GM21447 (cell line): ENCODE data around the gene HACE1.
A peak's percentile ranks its signal among the peaks of the same experiment; 100 is the strongest.
"Not testable (repeated sequence)": the region's sequence is repeated elsewhere in the genome, so short reads cannot be mapped to it uniquely, and the experiment has no call there.

ENCODE experiments used
- ATAC-seq: cut with Tn5 transposase; IDR thresholded peaks from one replicate; pipeline ENCODE4 v1.9.1; 2021; ENCODE audit not compliant: unreplicated experiment

The HACE1 gene

GRCh38 chr6:104739124-104739523 is 120.6 kb downstream of the HACE1 start:
- not testable (repeated sequence) for ATAC-seq

DNA sequence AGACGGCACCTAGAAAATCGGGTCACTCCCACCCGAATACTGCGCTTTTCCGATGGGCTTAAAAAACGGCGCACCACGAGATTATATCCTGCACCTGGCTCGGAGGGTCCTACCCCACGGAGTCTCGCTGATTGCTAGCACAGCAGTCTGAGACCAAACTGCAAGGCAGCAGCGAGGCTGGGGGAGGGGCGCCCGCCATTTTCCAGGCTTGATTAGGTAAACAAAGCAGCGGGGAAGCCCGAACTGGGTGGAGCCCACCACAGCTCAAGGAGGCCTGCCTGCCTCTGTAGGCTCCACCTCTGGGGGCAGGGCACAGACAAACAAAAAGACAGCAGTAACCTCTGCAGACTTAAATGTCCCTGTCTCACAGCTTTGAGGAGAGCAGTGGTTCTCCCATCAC is 122.2 kb downstream of the HACE1 start:
- not testable (repeated sequence) for ATAC-seq

- ATAC-seq = no peak
These were observed 123.2 kb downstream of the HACE1 start for GRCh38 chr6:104736545-104736944.

GRCh38 chr6:104730450-104730849 is 129.3 kb downstream of the HACE1 start:
- ATAC-seq = no peak

GRCh38 chr6:104729433-104729832 is 130.3 kb downstream of the HACE1 start:
- ATAC-seq = no peak

GRCh38 chr6:104728448-104728847 is 131.3 kb downstream of the HACE1 start:
- no peak for ATAC-seq

DNA sequence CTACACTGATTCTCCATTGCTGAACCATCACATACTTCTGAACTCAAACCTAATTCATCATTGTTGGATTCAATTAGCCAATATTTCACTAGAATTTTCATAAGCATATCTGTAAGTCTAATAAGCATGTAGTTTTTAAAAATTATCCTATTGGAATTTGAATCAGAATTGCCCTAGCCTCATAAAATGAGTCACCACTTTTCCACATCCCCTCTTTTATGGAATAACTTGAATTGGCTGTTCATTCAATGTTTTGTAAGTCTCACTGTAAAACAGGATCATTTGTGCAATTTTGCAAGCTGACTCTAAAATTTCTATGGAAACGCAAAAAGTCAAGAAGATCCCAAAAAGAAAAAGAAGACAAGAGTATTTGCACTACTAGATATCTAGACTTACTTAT is 141.0 kb downstream of the HACE1 start:
- ATAC-seq = no peak

DNA sequence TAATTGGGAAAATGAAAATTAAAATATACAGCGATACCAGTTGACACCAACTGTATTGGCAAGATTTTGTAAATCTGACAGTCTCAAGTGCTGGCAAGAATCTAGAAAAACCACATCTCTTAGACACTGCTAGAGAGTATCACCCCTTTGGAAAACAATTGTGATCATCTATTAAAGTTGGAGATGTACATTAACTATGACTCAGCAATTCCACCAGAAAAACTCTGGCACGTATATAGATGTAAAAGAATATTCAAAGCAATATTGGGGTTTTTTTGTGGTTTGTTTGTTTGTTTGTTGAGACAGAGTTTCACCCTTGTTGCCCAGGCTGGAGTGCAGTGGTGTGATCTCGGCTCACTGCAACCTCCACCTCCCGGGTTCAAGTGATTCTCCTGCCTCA is 142.9 kb downstream of the HACE1 start:
- no peak for ATAC-seq

DNA sequence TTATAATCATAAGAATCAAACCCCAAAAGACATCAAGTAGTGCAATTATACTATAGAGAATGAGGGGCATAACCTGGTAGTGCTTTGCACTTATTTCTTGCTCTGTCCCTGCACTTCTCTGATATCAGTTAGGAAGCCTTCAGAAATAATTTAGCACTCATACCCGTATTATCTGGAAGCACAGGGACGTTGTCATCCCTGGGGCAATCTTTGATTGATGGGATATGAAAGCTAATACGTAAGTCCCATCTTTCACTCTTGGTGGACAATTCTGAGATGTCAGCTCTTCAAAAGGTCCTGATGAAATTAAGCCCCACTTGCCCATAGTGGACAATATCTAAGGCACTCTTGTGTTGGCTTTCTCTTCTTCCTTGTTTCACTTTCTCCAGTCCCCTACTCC is 144.9 kb downstream of the HACE1 start:
- no peak for ATAC-seq

DNA sequence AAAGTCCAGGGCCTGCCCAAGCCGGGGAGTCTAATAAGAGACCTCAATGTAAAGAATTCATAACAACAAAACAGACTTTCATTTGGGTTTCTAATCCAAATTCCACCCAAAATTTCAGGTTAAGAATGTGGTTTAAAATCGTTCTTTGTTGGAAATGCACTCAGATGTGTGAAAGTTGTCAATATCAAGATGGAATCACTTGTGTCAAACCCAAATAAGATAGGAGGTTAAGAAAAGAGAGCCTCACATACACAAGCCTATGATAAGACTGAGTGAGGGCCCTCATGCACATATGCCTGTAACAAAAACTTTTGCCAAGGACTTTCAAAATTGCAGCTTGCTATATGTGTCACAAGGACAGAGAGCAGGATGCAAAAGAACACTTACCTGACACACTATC is 145.7 kb downstream of the HACE1 start:
- no peak for ATAC-seq

DNA sequence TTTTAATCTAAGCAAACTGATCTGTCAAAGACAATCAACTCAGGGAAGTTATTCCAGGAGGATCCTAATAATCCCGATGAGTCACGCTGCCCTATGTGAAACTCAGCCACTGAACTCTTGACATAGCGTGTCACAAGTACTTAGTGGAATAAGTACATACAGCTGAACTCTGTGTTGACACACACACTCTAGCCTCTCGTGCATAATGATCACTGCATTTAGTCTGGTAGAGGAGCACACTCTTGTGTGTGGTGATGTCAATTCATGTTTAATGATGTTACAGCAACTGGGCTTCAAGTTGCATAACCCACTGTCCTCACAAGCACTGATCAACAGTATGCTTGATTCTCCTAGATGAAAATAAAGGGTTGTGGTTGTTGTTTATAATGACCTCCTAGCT is 148.3 kb downstream of the HACE1 start:
- ATAC-seq = no peak

DNA sequence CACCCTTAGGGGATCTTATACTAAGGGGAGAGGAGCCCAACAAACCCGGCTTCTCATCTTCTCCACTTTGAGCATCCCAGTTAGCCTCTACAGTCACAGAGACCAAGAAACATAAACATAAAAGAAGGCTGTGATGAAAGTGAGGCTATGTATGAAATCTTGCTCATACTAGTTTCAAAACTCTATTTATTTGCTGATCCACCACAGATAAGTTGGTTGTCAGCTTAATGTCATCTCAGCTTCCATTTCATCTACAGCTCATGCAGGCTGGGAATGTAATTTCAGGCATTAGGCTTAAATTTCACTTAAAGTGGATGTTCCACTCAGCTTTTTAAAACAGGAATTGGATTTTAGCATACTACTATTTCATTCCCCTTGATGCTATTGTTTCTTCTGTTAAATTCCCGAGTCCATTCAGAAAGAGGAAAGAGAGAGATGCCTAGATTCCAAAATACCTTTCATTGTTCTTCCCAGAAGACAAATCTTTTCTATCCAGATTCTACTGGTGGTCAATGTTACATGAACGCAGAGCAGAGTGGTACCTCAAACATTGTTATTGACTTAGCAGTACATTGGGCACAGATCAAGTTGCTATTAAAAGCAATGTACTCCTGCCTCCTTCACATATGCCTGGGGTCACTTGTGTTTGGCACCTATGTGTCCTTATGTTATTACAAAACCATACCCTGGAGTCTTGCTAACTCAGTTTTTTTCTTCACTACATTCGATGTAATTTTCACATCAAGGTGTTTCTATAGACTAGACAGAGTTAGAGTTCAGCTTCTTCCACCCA is 149.0 kb downstream of the HACE1 start:
- no peak for ATAC-seq

GRCh38 chr6:104705916-104706442 is 153.7 kb downstream of the HACE1 start:
- ATAC-seq = no peak

GRCh38 chr6:104705095-104705707 is 154.5 kb downstream of the HACE1 start:
- peak; percentile 73 for ATAC-seq

- ATAC-seq = no peak
These were observed 155.5 kb downstream of the HACE1 start for GRCh38 chr6:104704191-104704590.

GRCh38 chr6:104702126-104702841 is 157.4 kb downstream of the HACE1 start:
- no peak for ATAC-seq

DNA sequence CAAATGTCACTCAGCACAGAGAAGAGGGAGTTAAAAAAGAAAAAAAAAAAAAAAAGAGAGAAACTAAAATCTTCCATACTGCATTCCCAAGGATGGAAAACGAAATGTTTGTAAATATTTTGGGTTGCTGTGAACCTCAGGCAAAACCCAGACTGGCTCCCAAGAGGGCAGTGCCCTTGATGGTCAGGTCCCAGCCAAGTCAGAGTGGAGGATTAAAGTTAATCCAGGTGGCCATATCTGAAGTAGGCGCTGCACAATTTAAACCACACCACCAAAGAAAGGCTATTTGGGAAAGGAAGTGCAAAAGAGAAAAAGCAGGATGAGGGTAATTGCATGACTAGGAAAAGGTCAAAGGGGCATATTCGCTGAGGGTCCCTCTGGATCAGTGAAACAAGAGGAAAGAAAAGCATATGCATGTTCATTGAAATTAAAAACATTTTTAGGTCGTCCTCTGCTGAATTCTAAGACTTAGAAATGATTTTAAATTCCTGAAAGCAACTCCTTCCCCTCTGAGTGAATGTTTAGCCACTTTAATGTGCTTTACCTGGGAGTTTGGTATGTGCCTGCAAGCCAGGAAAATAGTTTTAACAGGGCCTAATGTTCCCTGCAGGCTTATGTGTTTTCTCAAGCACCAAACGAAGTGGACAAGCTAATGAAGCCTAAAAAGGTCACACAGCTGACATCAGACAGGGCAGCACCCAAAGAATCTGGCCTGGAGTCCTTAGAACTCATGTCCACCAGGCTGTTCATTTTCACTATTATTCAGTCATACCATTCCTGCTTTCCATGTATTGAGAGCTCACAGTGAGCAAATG is 159.1 kb downstream of the HACE1 start:
- ATAC-seq = no peak

DNA sequence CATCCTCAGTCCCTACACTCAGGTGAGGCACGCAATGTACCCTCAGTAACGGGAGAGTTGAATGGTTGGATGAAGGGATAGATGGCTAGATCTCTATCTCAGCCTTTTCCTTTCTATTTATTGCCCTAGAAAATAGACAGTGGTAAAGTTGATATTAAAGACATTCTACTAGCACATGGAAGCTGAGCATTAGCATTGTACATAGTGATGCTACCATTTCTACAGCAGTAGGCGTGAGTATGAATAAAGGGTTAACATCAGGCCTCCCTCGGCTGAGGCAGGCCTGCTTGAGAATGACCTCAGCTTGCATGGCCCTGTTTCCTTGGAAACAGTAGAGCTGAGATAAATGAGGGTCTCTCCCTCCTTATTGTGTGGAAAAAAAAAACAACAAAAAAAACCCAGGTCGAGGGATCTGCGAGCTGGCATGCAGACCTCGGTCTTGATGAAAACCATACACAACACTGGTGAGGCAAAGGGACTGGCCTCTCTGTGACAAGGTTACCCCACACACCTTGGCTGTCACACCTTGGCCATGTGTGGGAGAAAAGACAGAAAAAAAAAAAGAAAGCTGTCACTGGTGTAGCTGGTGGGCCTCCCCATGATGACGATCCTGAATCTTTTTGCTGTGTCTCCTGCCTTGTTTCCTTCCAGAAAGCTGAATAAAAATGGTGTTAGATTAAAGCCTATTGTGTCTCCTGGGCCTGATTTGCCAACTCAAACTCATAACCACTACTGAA is 160.0 kb downstream of the HACE1 start:
- no peak for ATAC-seq

GRCh38 chr6:104698979-104699378 is 160.7 kb downstream of the HACE1 start:
- no peak for ATAC-seq

- no peak for ATAC-seq
These were observed 167.7 kb downstream of the HACE1 start for GRCh38 chr6:104692008-104692407.
